ENCODE results near the gene ADAMTS7. TPM values are rescaled to one million over a fixed set of nuclear protein-coding genes. Genes with fewer than 3 reads are reported as not detected.

Gene ADAMTS7
- total and polyA plus RNA-seq, 4 experiments from 2014 or later: not detected

DNA sequence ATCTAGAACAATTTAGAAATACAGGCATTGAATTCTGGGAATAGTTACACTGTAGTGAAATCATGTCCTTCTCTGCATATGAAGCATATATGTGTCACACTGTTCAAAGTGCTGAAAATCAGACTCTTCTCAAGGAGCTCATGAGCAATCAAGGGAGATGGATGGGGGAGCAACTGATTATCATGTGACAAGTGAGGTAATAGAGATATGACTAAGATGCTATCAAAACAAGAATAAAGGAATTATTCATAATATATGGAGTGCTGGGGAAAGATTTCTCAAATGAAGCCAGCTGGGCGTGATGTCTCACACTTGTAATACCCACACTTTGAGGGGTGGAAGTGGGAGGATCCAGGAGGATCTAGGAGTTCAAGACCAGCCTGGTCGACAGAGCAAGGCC lies 95.3 kb downstream of the ADAMTS7 start:
- Histone ChIP-seq H3K36me3 (ENCODE audit: insufficient read depth, low read length) (no peaks in the 10 kb centered on the region), H3K27me3 (ENCODE audit: insufficient read depth, low read length) (no peaks in the 10 kb centered on the region), H3K4me1 (ENCODE audit: insufficient read depth, low read length) (no peaks in the 10 kb centered on the region), H3K27ac (ENCODE audit: low read depth, low read length) (no peak overlapping the region), H3K4me3 (ENCODE audit: low read length in 2 of 2) (no peak overlapping the region), H3K9me3 (ENCODE audit: control insufficient read depth in 1 of 2, low read length in 2 of 2) (no peaks in the 10 kb centered on the region)
- Mint-ChIP-seq H3K4me1 (no peaks in the 10 kb centered on the region), H3K36me3 (peaks cover 0 to 4% of the 10 kb centered on the region in 2 donors), H3K27ac (no peak overlapping the region), H3K9me3 (peaks cover 0 to 5% (median 0%) of the 10 kb centered on the region in 8 donors), H3K27me3 (peaks cover 15 to 23% of the 10 kb centered on the region in 2 donors), H3K4me3 (no peak overlapping the region)
- POLR2A ChIA-PET (ENCODE audit: partially characterized antibody): no interaction called here
- no peak for DNase-seq
- intact Hi-C loops (cut with micrococcal nuclease): no loop called here
- CTCF ChIA-PET (ENCODE audit: partially characterized antibody): no interaction called here

DNA sequence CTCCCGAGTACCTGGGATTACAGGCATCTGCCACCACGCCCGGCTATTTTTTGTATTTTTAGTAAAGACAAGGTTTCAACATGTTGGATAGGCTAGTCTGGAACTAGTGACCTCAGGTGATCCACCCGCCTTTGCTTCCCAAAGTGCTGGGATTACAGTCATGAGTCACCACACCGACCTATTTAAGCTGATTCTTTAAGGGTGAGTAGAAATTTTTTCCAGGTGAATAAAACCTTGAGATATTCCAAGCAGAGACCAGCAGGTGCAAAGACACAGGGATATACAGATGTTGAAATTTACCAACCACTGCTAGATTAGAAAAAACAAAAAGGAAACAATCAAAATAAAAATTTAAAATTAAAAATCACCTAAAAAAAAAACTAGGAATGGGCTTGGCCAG lies 95.8 kb downstream of the ADAMTS7 start:
- Mint-ChIP-seq H3K27ac (no peak overlapping the region), H3K9me3 (peaks cover 0 to 5% (median 0%) of the 10 kb centered on the region in 8 donors), H3K36me3 (peaks cover 0 to 4% of the 10 kb centered on the region in 2 donors), H3K4me3 (no peak overlapping the region), H3K27me3 (peaks cover 15 to 23% of the 10 kb centered on the region in 2 donors), H3K4me1 (no peaks in the 10 kb centered on the region)
- Histone ChIP-seq H3K27ac (ENCODE audit: low read depth, low read length) (no peak overlapping the region), H3K36me3 (ENCODE audit: insufficient read depth, low read length) (no peaks in the 10 kb centered on the region), H3K4me3 (ENCODE audit: low read length in 2 of 2) (no peak overlapping the region), H3K4me1 (ENCODE audit: insufficient read depth, low read length) (no peaks in the 10 kb centered on the region), H3K27me3 (ENCODE audit: insufficient read depth, low read length) (no peaks in the 10 kb centered on the region), H3K9me3 (ENCODE audit: control insufficient read depth in 1 of 2, low read length in 2 of 2) (no peaks in the 10 kb centered on the region)
- DNase-seq: no peak
- ChIA-PET CTCF (ENCODE audit: partially characterized antibody) (no interaction called here), POLR2A (ENCODE audit: partially characterized antibody) (no interaction called here)
- intact Hi-C loops (cut with micrococcal nuclease): no loop called here

DNA sequence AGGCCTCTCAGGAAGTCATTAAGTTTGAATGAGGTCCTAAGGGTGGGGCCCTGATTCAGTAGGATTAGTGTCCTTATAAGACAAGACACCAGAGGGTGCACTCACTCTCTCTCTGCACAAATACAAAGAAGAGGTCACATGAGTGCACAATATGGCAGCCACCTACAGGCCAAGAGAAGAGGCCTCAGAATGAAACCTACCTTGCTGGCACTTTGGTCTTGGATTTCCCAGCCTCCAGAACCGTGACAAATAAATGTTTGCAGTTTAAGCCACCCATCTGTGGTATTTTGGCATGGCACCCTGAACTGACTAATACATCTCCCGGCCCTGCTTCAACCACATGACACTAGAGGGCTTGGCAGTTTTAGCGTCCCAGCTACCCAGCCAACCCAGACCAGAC lies 96.4 kb downstream of the ADAMTS7 start:
- DNase-seq: no peak
- H3K27me3 ChIP-seq (ENCODE audit: insufficient read depth, low read length): no peaks in the 10 kb centered on the region
- H3K27ac ChIP-seq (ENCODE audit: low read depth, low read length): no peak overlapping the region
- no peak overlapping the region for H3K27ac Mint-ChIP-seq
- intact Hi-C loops (cut with micrococcal nuclease): loop anchor here (5.0 kb wide), 2 partner anchors 278 to 603 kb away; partner anchors contain the start of gene IREB2
- peaks cover 0 to 5% (median 0%) of the 10 kb centered on the region in 8 donors for H3K9me3 Mint-ChIP-seq
- peaks cover 15 to 23% of the 10 kb centered on the region in 2 donors for H3K27me3 Mint-ChIP-seq
- no peak overlapping the region for H3K4me3 ChIP-seq (ENCODE audit: low read length in 2 of 2)
- H3K36me3 Mint-ChIP-seq: peaks cover 0 to 4% of the 10 kb centered on the region in 2 donors
- H3K4me1 Mint-ChIP-seq: no peaks in the 10 kb centered on the region
- H3K36me3 ChIP-seq (ENCODE audit: insufficient read depth, low read length): no peaks in the 10 kb centered on the region
- no peaks in the 10 kb centered on the region for H3K4me1 ChIP-seq (ENCODE audit: insufficient read depth, low read length)
- ChIA-PET POLR2A (ENCODE audit: partially characterized antibody) (no interaction called here), CTCF (ENCODE audit: partially characterized antibody) (no interaction called here)
- H3K4me3 Mint-ChIP-seq: no peak overlapping the region
- H3K9me3 ChIP-seq (ENCODE audit: control insufficient read depth in 1 of 2, low read length in 2 of 2): no peaks in the 10 kb centered on the region

DNA sequence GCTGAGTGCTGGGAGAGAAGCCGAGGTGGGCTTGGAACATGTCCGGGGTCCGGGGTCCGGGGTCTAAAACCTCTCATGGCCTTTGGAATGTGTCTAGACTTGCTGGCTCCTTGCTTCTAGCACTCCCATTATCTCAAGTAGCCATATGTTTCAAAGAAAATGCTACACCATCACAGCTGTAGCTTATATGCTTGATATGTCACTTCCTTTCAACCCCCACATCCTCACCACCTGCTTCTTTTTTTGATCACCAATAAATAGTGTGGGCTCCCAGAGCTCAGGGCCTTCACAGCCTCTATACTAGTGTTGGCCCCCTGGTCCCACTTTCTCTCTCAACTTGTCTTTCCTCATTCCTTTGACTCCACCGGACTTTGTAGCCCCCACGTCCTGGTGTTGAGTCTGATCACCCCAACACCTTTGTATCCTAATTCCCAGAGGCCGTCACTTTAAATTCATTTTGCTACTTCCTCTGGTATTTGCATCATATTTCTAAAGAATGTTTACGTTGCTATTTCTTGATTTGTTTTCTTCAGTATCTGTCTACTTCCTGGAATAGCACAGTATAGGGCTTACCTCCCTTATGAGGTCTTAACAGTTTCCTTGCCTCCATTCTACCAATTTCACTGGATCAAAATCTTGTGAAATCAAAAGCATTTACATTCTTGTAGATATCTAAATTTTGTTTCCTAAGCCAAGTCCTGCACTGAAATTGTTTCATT lies 98.3 kb downstream of the ADAMTS7 start:
- peaks cover 6% of the 10 kb centered on the region for H3K4me1 ChIP-seq (ENCODE audit: insufficient read depth, low read length)

DNA sequence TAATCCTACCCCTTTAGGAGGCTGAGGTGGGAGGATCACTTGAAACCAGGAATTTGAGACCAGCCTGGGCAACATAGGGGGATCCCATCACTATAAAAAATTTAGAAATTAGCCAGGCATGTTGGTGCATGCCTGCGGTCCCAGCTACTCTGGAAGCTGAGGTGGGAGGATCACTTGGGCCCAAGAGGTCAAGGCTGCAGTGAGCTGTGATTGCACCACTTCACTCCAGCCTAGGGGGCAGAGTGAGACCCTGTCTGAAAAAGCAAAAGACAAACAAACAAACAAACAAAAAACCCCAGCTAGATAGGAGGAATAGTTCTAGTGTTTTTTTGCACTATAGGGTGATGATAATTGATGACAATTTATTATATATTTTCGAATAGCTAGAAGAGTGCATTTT lies 99.6 kb downstream of the ADAMTS7 start:
- no peaks in the 10 kb centered on the region for H3K9me3 ChIP-seq (ENCODE audit: control insufficient read depth in 1 of 2, low read length in 2 of 2)
- no peaks in the 10 kb centered on the region for H3K36me3 ChIP-seq (ENCODE audit: insufficient read depth, low read length)
- no peak overlapping the region for H3K27ac ChIP-seq (ENCODE audit: low read depth, low read length)
- Mint-ChIP-seq H3K27ac (no peak overlapping the region), H3K4me3 (no peak overlapping the region), H3K9me3 (peaks cover 0 to 5% (median 0%) of the 10 kb centered on the region in 8 donors), H3K36me3 (peaks cover 0 to 4% of the 10 kb centered on the region in 2 donors), H3K4me1 (peaks cover 2 to 5% (median 4%) of the 10 kb centered on the region in 4 donors), H3K27me3 (peaks cover 14 to 18% of the 10 kb centered on the region in 2 donors)
- intact Hi-C loops (cut with micrococcal nuclease): loop anchor here (5.0 kb wide), 2 partner anchors 274 to 599 kb away; partner anchors contain the start of gene IREB2
- ChIA-PET CTCF (ENCODE audit: partially characterized antibody) (interaction anchor here (1.2 to 1.8 kb wide), 2 partner anchors 14 to 92 kb away, joined by 3 to 4 read pairs; no protein-coding TSS in a partner anchor), POLR2A (ENCODE audit: partially characterized antibody) (no interaction called here)
- H3K4me3 ChIP-seq (ENCODE audit: low read length in 2 of 2): no peak overlapping the region
- H3K27me3 ChIP-seq (ENCODE audit: insufficient read depth, low read length): no peaks in the 10 kb centered on the region
- H3K4me1 ChIP-seq (ENCODE audit: insufficient read depth, low read length): peaks cover 6% of the 10 kb centered on the region
- DNase-seq: no peak

More for the DNA sequence above, 98.3 kb downstream of the ADAMTS7 start:
- H3K27me3 Mint-ChIP-seq: peaks cover 8 to 18% of the 10 kb centered on the region in 2 donors
- no peak overlapping the region for H3K4me3 Mint-ChIP-seq
- no peak for DNase-seq
- POLR2A ChIA-PET (ENCODE audit: partially characterized antibody): no interaction called here
- peaks cover 2 to 5% (median 4%) of the 10 kb centered on the region in 4 donors for H3K4me1 Mint-ChIP-seq
- H3K9me3 ChIP-seq (ENCODE audit: control insufficient read depth in 1 of 2, low read length in 2 of 2): no peaks in the 10 kb centered on the region
- intact Hi-C loops (cut with micrococcal nuclease): loop anchor here (5.0 kb wide), 2 partner anchors 276 to 601 kb away; partner anchors contain the start of gene IREB2
- H3K27ac ChIP-seq (ENCODE audit: low read depth, low read length): no peak overlapping the region
- CTCF ChIA-PET (ENCODE audit: partially characterized antibody): interaction anchor here (0.6 to 1.2 kb wide), 2 partner anchors 13 to 133 kb away, joined by 3 to 5 read pairs; no protein-coding TSS in a partner anchor
- peaks cover 0 to 5% (median 0%) of the 10 kb centered on the region in 8 donors for H3K9me3 Mint-ChIP-seq
- peaks cover 0 to 4% of the 10 kb centered on the region in 2 donors for H3K36me3 Mint-ChIP-seq
- H3K36me3 ChIP-seq (ENCODE audit: insufficient read depth, low read length): no peaks in the 10 kb centered on the region
- H3K27ac Mint-ChIP-seq: no peak overlapping the region
- no peak overlapping the region for H3K4me3 ChIP-seq (ENCODE audit: low read length in 2 of 2)
- H3K27me3 ChIP-seq (ENCODE audit: insufficient read depth, low read length): no peaks in the 10 kb centered on the region

DNA sequence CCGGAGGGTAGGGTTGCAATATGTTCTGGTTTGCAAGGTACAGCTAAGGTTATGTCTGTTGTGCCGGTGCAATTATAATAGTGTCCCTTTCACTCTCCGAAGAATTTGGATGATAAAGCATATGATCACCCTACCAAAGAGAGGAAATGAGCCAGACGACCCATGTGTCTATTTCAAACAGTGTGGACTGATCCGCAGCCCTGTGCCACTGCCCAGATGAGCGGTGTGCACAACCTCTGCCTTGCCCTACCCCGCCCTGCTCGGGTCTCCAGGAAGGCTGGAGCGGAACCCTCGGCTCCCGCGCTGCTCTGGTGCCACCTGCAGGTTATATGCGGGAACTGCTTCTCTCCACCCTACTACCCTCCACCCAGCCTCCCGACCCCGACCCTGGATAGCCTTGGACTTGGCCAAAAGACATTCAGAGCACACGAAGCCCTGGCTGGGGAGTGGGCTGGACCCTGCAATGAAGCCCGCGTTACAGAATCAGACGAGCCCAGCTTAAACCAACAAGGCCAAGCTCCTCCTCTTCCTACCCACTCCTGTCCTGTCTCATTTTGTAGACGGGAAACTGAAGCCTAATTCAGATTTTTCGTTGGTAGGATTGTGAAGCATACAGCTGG lies 101.9 kb downstream of the ADAMTS7 start:
- Mint-ChIP-seq H3K9me3 (peaks cover 0 to 7% (median 1%) of the 10 kb centered on the region in 8 donors), H3K27ac (no peak overlapping the region), H3K27me3 (peaks cover 21 to 23% of the 10 kb centered on the region in 2 donors), H3K36me3 (peaks cover 0 to under 1% of the 10 kb centered on the region in 2 donors), H3K4me3 (peak overlapping the region in 3 of 8 donors; percentile 16 to 56 (median 49)), H3K4me1 (peaks cover 2 to 5% (median 4%) of the 10 kb centered on the region in 4 donors)
- CTCF ChIA-PET (ENCODE audit: partially characterized antibody): interaction anchor here (0.8 to 3.4 kb wide), 11 partner anchors 9 to 410 kb away, joined by 3 to 18 read pairs (median 4); partner anchors contain the start of gene SKIC8
- Histone ChIP-seq H3K9me3 (ENCODE audit: control insufficient read depth in 1 of 2, low read length in 2 of 2) (no peaks in the 10 kb centered on the region), H3K27ac (ENCODE audit: low read depth, low read length) (no peak overlapping the region), H3K36me3 (ENCODE audit: insufficient read depth, low read length) (no peaks in the 10 kb centered on the region), H3K27me3 (ENCODE audit: insufficient read depth, low read length) (no peaks in the 10 kb centered on the region), H3K4me1 (ENCODE audit: insufficient read depth, low read length) (peaks cover 6% of the 10 kb centered on the region), H3K4me3 (ENCODE audit: low read length in 2 of 2) (no peak overlapping the region)
- intact Hi-C loops (cut with micrococcal nuclease): loop anchor here (1.0 kb wide), 2 partner anchors 91 to 750 kb away; no protein-coding TSS in a partner anchor
- DNase-seq: peak in 4 of 5 donors; percentile 47 to 50 (median 48)
- POLR2A ChIA-PET (ENCODE audit: partially characterized antibody): no interaction called here
